GM12878 (cell line): Measurements from ENCODE around the gene CACNA2D1. TPM values are rescaled to one million over a fixed set of nuclear protein-coding genes. Genes with fewer than 3 reads are reported as not detected.
A peak's percentile ranks its signal among the peaks of the same experiment; 100 is the strongest.

Source experiments
- ATAC-seq: fragments of 200-7000 bp; cut with Tn5 transposase; 3 replicates; pipeline ENCODE4 v1.9.1; 2020; ENCODE audit warnings: mild to moderate bottlenecking, moderate library complexity
- BruUV-seq: library from RNA; stranded (reverse); fragments of 400-500 nt; replicated peaks from 2 replicates; lab custom pipeline; 2021; lab: Mats Ljungman, UMichigan
- CTCF ChIA-PET: fragments of 300-600 bp; sonication (Branson Sonifier 250); formaldehyde crosslinking; extraction: SDS; loops from one replicate; lab custom pipeline; 2021; ENCODE audit warnings: inconsistent platforms; lab: Yijun Ruan, JAX
- POLR2A ChIA-PET: fragments of 350-600 bp; formaldehyde crosslinking; extraction: SDS; loops from one replicate; lab custom pipeline; 2021; ENCODE audit warnings: inconsistent platforms; lab: Charles Lee
- RAD21 ChIA-PET: fragments of 300-600 bp; sonication (Branson Sonifier 250); formaldehyde crosslinking; loops from one replicate; lab custom pipeline; 2023; ENCODE audit warnings: antibody characterized with exemption; ENCODE audit not compliant: unreplicated experiment; lab: Charles Lee
- SMC1A ChIA-PET: fragments of 300-600 bp; sonication (Branson Sonifier 250); formaldehyde crosslinking; loops from one replicate; lab custom pipeline; 2023; ENCODE audit not compliant: unreplicated experiment, uncharacterized antibody; lab: Charles Lee
- DNase-seq: peaks from one replicate; pipeline ENCODE4 v3.0.0-alpha.2; 2011; ENCODE audit warnings: low read depth, low spot score
- FAIRE-seq: peaks from 3 replicates; lab custom pipeline; 2011; peaks lifted over from hg19 to GRCh38; lab: Jason Lieb, UNC
- H2AFZ ChIP-seq: 2 replicates; pipeline ENCODE4 v1.6.0; 2011; ENCODE audit warnings: low read depth, low read length, control low read depth; ENCODE audit not compliant: control insufficient read depth
- H3K27ac ChIP-seq: 2 replicates; pipeline ENCODE4 v1.5.1; 2011; ENCODE audit warnings: control low read depth; ENCODE audit not compliant: control insufficient read depth, insufficient read depth
- H3K27me3 ChIP-seq, 2 experiments: replicated peaks in 1 of 2; 2 replicates each; pipeline versions ENCODE4 v1.6.0 to v1.6.1; 2011; ENCODE audit warnings: low read length in 1 of 2; ENCODE audit not compliant: control insufficient read depth in 2 of 2, insufficient read depth in 2 of 2
- H3K36me3 ChIP-seq, 2 experiments: 2 replicates each; pipeline ENCODE4 v1.5.1; 2011; ENCODE audit warnings: low read length in 1 of 2; ENCODE audit not compliant: control insufficient read depth in 2 of 2, insufficient read depth in 2 of 2
- H3K4me1 ChIP-seq: 2 replicates; pipeline ENCODE4 v1.6.1; 2011; ENCODE audit warnings: mild to moderate bottlenecking, low read length, moderate library complexity, mixed read lengths; ENCODE audit not compliant: control insufficient read depth, insufficient read depth
- H3K4me2 ChIP-seq: 2 replicates; pipeline ENCODE4 v1.6.0; 2011; ENCODE audit warnings: control low read depth; ENCODE audit not compliant: control insufficient read depth, insufficient read depth
- H3K4me3 ChIP-seq: fragments of 200-600 bp; sonication (generic); 2 replicates; pipeline ENCODE4 v1.5.1; 2016
- H3K79me2 ChIP-seq: 2 replicates; pipeline ENCODE4 v1.6.0; 2011; ENCODE audit warnings: low read length; ENCODE audit not compliant: control insufficient read depth, insufficient read depth
- H3K9ac ChIP-seq: 2 replicates; pipeline ENCODE4 v1.8.0; 2011; ENCODE audit warnings: low read length, control low read depth, mixed read lengths; ENCODE audit not compliant: control insufficient read depth, insufficient read depth
- H3K9me3 ChIP-seq: replicated peaks from 3 replicates; pipeline ENCODE4 v1.5.1; 2011; ENCODE audit warnings: mild to moderate bottlenecking, low read length; ENCODE audit not compliant: control insufficient read depth, insufficient read depth
- H4K20me1 ChIP-seq: 2 replicates; pipeline ENCODE4 v1.6.0; 2011; ENCODE audit not compliant: control insufficient read depth, insufficient read depth
- CBX5 ChIP-seq: sonication (generic); IDR thresholded peaks from 2 replicates; pipeline ENCODE4 v1.6.1; 2016; ENCODE audit warnings: low read depth, moderate library complexity, mild to moderate bottlenecking, inconsistent platforms
- CHD2 ChIP-seq: IDR thresholded peaks from 2 replicates; pipeline ENCODE4 v1.6.1; 2011; ENCODE audit warnings: low read depth, low read length, improper control_type of control experiment, borderline replicate concordance
- FOXK2 ChIP-seq: fragments of 450-650 bp; IDR thresholded peaks from 2 replicates; pipeline ENCODE4 v1.6.1; 2017; ENCODE audit warnings: mild to moderate bottlenecking, moderate library complexity
- GATAD2B ChIP-seq: fragments of 450-650 bp; conservative IDR thresholded peaks from 2 replicates; pipeline ENCODE4 v1.6.1; 2017; ENCODE audit warnings: low read depth, mild to moderate bottlenecking, moderate library complexity
- IRF4 ChIP-seq: IDR thresholded peaks from 2 replicates; pipeline ENCODE4 v1.6.1; 2011; ENCODE audit warnings: low read depth, low read length
- KAT2A ChIP-seq: conservative IDR thresholded peaks from 2 replicates; pipeline ENCODE4 v1.6.1; 2011; ENCODE audit warnings: low read depth, low read length; ENCODE audit not compliant: control insufficient read depth
- NR2F1 ChIP-seq: fragments of 450-650 bp; conservative IDR thresholded peaks from 2 replicates; pipeline ENCODE4 v1.6.1; 2017; ENCODE audit warnings: mild to moderate bottlenecking
- PML ChIP-seq: IDR thresholded peaks from 2 replicates; pipeline ENCODE4 v1.6.1; 2012; ENCODE audit warnings: low read length, inconsistent platforms
- RELB ChIP-seq: fragments of 450-650 bp; IDR thresholded peaks from 2 replicates; pipeline ENCODE4 v1.6.1; 2017; ENCODE audit warnings: low read depth, mild to moderate bottlenecking, moderate library complexity
- TCF3 ChIP-seq: IDR thresholded peaks from 2 replicates; pipeline ENCODE4 v1.6.1; 2012; ENCODE audit warnings: low read depth, mild to moderate bottlenecking, low read length, borderline replicate concordance; ENCODE audit not compliant: insufficient read depth
- ZNF384 ChIP-seq: IDR thresholded peaks from 2 replicates; pipeline ENCODE4 v1.6.1; 2012; ENCODE audit warnings: low read depth, mild to moderate bottlenecking, low read length, improper control_type of control experiment, borderline replicate concordance
- WGBS: methylation state at CpG from one replicate; pipeline ENCODE4 v1.1.6; 2016; ENCODE audit warnings: low lambda C conversion rate; ENCODE audit not compliant: insufficient replicate concordance, insufficient coverage; ENCODE audit errors: missing lambda C conversion rate; 5-methylcytosine and 5-hydroxymethylcytosine counted together
- in situ Hi-C: fragments of 300-500 bp; cut with MboI; formaldehyde crosslinking; loops from 9 replicates; pipeline ENCODE4 v1.14.3; 2018; ENCODE audit warnings: mixed read lengths
- intact Hi-C: fragments of 100-400 bp; cut with micrococcal nuclease; formaldehyde crosslinking; loops from one replicate; pipeline ENCODE4 v1.14.2; 2022; ENCODE audit not compliant: unreplicated experiment
- polyA plus RNA-seq, 11 experiments: library from polyadenylated mRNA; depleted of rRNA in 4 of 11; unstranded in 6 of 11; stranded (reverse) in 5 of 11; fragments of >200 nt; fragmentation: Nextera tagmentation in 4 of 11; fragmentation: Illumina TruSeq in 1 of 11; extraction: Ambion mirVana in 4 of 11; extraction: Trizol in 1 of 11; gene quantifications; 1 replicate in 1 of 11; 2 replicates in 10 of 11; pipeline versions ENCODE4 v1.2.1 to v1.2.3, GENCODE V29; 2011 to 2016; ENCODE audit warnings: inconsistent platforms in 2 of 11, missing spikeins in 2 of 11, low read depth in 1 of 11
- total RNA-seq, 4 experiments: library from RNA; depleted of rRNA in 3 of 4; stranded (reverse); fragments of >200 nt in 3 of 4; fragmentation: Illumina TruSeq in 1 of 4; extraction: Trizol in 1 of 4; gene quantifications; 2 replicates each; pipeline versions ENCODE4 v1.2.1 to v1.2.3, GENCODE V29; 2013 to 2021
- TF ChIP-seq, protein P1 (sequence below): IDR thresholded peaks from 2 replicates; pipeline ENCODE4 v1.6.1; 2012; ENCODE audit warnings: low read depth, low read length, improper control_type of control experiment
- TF ChIP-seq, protein P2 (sequence below): fragments of 450-650 bp; IDR thresholded peaks from 2 replicates; pipeline ENCODE4 v1.6.1; 2016; ENCODE audit warnings: mild to moderate bottlenecking, moderate library complexity, borderline replicate concordance

CACNA2D1 gene
- total and polyA plus RNA-seq, 10 of the 15 experiments (the other 5 are each of a cell fraction or from before 2014, with no cell fraction given), result 0.14 to 14.8 (median 0.97) TPM

- Histone ChIP-seq H3K4me1 (no peaks in the 10 kb centered on the region), H3K4me3 (no peak overlapping the region), H3K27ac (no peak overlapping the region), H2AFZ (no peak overlapping the region), H3K36me3 (no peaks in the 10 kb centered on the region), H3K9me3 (no peaks in the 10 kb centered on the region), H3K4me2 (no peak overlapping the region), H3K79me2 (no peaks in the 10 kb centered on the region), H3K27me3 (no peaks in the 10 kb centered on the region), H4K20me1 (no peaks in the 10 kb centered on the region), H3K9ac (no peak overlapping the region)
- WGBS, result 9% methylated on average over 1 of the region's 1 CpG
- FAIRE-seq (no peak), ATAC-seq (peak; percentile 27), DNase-seq (no peak)
- ChIA-PET POLR2A (interaction anchor here (0.9 to 1.1 kb wide), 2 partner anchors 38 to 48 kb away, joined by 3 read pairs; no protein-coding TSS in a partner anchor), SMC1A (interaction anchor here (0.9 to 4.3 kb wide), 5 partner anchors 10 to 196 kb away, joined by 3 to 22 read pairs (median 4); no protein-coding TSS in a partner anchor), CTCF (interaction anchor here (0.5 kb wide), 1 partner anchor 253 kb away, joined by 4 read pairs; no protein-coding TSS in a partner anchor), RAD21 (interaction anchor here (1.0 to 1.2 kb wide), 2 partner anchors 46 to 48 kb away, joined by 3 to 5 read pairs; no protein-coding TSS in a partner anchor)
- intact Hi-C loops, result loop anchor here (2.0 kb wide), 1 partner anchor 49 kb away; no protein-coding TSS in a partner anchor
- BruUV-seq, result no TSS peak
- in situ Hi-C loops, result no loop called here
- TF ChIP-seq CBX5 (no peak), PML (no peak), KAT2A (no peak), ZNF384 (no peak), NR2F1 (0 out of 2 replicates have a peak, but pooled peaks have one; percentile 20), RELB (peak; percentile 51; the same call in 1 of the 2 replicates), GATAD2B (no peak), IRF4 (no peak), TCF3 (no peak), FOXK2 (no peak), CHD2 (peak; percentile 30; the same call in 1 of the 2 replicates)
- TF ChIP-seq, protein P1, sequence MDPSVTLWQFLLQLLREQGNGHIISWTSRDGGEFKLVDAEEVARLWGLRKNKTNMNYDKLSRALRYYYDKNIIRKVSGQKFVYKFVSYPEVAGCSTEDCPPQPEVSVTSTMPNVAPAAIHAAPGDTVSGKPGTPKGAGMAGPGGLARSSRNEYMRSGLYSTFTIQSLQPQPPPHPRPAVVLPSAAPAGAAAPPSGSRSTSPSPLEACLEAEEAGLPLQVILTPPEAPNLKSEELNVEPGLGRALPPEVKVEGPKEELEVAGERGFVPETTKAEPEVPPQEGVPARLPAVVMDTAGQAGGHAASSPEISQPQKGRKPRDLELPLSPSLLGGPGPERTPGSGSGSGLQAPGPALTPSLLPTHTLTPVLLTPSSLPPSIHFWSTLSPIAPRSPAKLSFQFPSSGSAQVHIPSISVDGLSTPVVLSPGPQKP, result no peak
- TF ChIP-seq, protein P2, sequence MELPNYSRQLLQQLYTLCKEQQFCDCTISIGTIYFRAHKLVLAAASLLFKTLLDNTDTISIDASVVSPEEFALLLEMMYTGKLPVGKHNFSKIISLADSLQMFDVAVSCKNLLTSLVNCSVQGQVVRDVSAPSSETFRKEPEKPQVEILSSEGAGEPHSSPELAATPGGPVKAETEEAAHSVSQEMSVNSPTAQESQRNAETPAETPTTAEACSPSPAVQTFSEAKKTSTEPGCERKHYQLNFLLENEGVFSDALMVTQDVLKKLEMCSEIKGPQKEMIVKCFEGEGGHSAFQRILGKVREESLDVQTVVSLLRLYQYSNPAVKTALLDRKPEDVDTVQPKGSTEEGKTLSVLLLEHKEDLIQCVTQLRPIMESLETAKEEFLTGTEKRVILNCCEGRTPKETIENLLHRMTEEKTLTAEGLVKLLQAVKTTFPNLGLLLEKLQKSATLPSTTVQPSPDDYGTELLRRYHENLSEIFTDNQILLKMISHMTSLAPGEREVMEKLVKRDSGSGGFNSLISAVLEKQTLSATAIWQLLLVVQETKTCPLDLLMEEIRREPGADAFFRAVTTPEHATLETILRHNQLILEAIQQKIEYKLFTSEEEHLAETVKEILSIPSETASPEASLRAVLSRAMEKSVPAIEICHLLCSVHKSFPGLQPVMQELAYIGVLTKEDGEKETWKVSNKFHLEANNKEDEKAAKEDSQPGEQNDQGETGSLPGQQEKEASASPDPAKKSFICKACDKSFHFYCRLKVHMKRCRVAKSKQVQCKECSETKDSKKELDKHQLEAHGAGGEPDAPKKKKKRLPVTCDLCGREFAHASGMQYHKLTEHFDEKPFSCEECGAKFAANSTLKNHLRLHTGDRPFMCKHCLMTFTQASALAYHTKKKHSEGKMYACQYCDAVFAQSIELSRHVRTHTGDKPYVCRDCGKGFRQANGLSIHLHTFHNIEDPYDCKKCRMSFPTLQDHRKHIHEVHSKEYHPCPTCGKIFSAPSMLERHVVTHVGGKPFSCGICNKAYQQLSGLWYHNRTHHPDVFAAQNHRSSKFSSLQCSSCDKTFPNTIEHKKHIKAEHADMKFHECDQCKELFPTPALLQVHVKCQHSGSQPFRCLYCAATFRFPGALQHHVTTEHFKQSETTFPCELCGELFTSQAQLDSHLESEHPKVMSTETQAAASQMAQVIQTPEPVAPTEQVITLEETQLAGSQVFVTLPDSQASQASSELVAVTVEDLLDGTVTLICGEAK, result no peak
Measured at GRCh38 chr7:82433507-82433906, 10.1 kb downstream of the CACNA2D1 start.
